ENCODE data around the gene MRPL4.
"Not testable (repeated sequence)": the region's sequence is repeated elsewhere in the genome, so short reads cannot be mapped to it uniquely, and the experiment has no call there.

DNA sequence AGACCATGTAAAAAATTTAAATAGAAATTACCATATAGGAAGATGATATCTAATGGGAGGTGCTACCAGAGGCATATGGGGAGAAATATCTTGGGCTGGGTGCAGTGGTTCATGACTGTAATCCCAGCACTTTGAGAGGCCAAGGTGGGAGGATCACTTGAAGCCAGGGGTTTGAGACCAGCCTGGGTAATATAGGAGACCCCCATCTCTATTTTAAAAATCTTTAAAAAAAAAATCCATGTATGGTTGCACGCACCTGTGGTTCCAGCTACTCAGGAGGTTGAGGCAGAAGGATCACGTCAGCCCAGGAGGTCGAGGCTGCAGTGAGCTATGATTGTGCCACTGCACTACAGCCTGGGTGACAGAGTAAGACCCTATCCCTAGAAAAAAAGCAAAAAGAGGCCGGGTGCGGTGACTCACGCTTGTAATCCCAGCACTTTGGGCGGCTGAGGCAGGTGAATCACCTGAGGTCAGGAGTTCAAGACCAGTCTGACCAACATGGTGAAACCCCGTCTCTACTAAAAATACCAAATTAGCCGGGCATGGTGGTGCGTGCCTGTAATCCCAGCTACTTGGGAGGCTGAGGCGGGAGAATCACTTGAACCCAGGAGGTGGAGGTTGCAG lies 10.1 kb upstream of the MRPL4 start:
- not testable (repeated sequence) for TF ChIP-seq CTCF, POLR2A (IDR thresholded peaks at IDR 0.05)

Measured in breast epithelium (tissue), 3 donors.